GM23338 (cell line): ENCODE measurements around the gene ACSL6. TPM values are rescaled to one million over a fixed set of nuclear protein-coding genes. Genes with fewer than 3 reads are reported as not detected.

Experiments used
- ATAC-seq: fragments of 200-7000 bp; cut with Tn5 transposase; 3 replicates; pipeline ENCODE4 v1.9.1; 2020
- DNase-seq: peaks from one replicate; pipeline ENCODE4 v3.0.0-alpha.2; 2015; ENCODE audit warnings: low spot score
- H2AFZ ChIP-seq: fragments of 200-600 bp; sonication (generic); 2 replicates; pipeline ENCODE4 v1.8.0; 2016; ENCODE audit warnings: antibody characterized with exemption, mild to moderate bottlenecking, moderate library complexity
- H3F3A ChIP-seq: fragments of 200-600 bp; sonication (generic); replicated peaks from 2 replicates; pipeline ENCODE4 v1.8.0; 2017; ENCODE audit warnings: antibody characterized with exemption, mixed run types, low read depth
- H3K27ac ChIP-seq: fragments of 200-600 bp; sonication (generic); 2 replicates; pipeline ENCODE4 v1.6.1; 2016; ENCODE audit warnings: low read depth
- H3K27me3 ChIP-seq: fragments of 200-600 bp; sonication (generic); 2 replicates; pipeline ENCODE4 v1.8.0; 2016; ENCODE audit warnings: mild to moderate bottlenecking, mixed run types, moderate library complexity; ENCODE audit not compliant: insufficient read depth
- H3K36me3 ChIP-seq: fragments of 200-600 bp; sonication (generic); 2 replicates; pipeline ENCODE4 v1.8.0; 2016; ENCODE audit warnings: mild to moderate bottlenecking; ENCODE audit not compliant: insufficient read depth
- H3K4me1 ChIP-seq: fragments of 200-600 bp; sonication (generic); 2 replicates; pipeline ENCODE4 v1.8.0; 2016; ENCODE audit warnings: mild to moderate bottlenecking, moderate library complexity; ENCODE audit not compliant: insufficient read depth
- H3K4me2 ChIP-seq: fragments of 200-600 bp; sonication (generic); 2 replicates; pipeline ENCODE4 v1.7.1; 2017; ENCODE audit warnings: mixed run types
- H3K4me3 ChIP-seq: fragments of 200-600 bp; sonication (generic); 2 replicates; pipeline ENCODE4 v1.6.1; 2016; ENCODE audit warnings: mixed run types
- H3K79me2 ChIP-seq: fragments of 200-600 bp; sonication (generic); replicated peaks from 2 replicates; pipeline ENCODE4 v1.8.0; 2017; ENCODE audit warnings: mild to moderate bottlenecking; ENCODE audit not compliant: insufficient read depth
- H3K9me2 ChIP-seq: fragments of 200-600 bp; sonication (generic); 2 replicates; pipeline ENCODE4 v1.8.0; 2017; ENCODE audit not compliant: insufficient read depth
- H4K20me1 ChIP-seq: fragments of 200-600 bp; sonication (generic); replicated peaks from 2 replicates; pipeline ENCODE4 v1.8.0; 2017; ENCODE audit warnings: mild to moderate bottlenecking; ENCODE audit not compliant: insufficient read depth
- H3K27ac Mint-ChIP-seq: 2 replicates; pipeline ENCODE4 v1.8.0; 2020; ENCODE audit warnings: inconsistent platforms, mild to moderate bottlenecking, moderate library complexity, mixed read lengths
- H3K27me3 Mint-ChIP-seq: 3 replicates; pipeline ENCODE4 v1.8.0; 2022; ENCODE audit warnings: low read depth, mild to moderate bottlenecking, moderate library complexity, mixed read lengths, inconsistent platforms; ENCODE audit not compliant: insufficient read depth, poor library complexity
- H3K36me3 Mint-ChIP-seq: 3 replicates; pipeline ENCODE4 v1.8.0; 2021; ENCODE audit warnings: low read depth, mild to moderate bottlenecking, inconsistent platforms, moderate library complexity, mixed read lengths
- H3K4me1 Mint-ChIP-seq: 3 replicates; pipeline ENCODE4 v1.8.0; 2020; ENCODE audit warnings: mild to moderate bottlenecking, inconsistent platforms, mixed read lengths
- H3K4me3 Mint-ChIP-seq: 3 replicates; pipeline ENCODE4 v1.8.0; 2021; ENCODE audit warnings: moderate library complexity, mild to moderate bottlenecking, inconsistent platforms, mixed read lengths
- H3K9me3 Mint-ChIP-seq: 3 replicates; pipeline ENCODE4 v1.8.0; 2020; ENCODE audit warnings: moderate library complexity, mild to moderate bottlenecking, inconsistent platforms, mixed read lengths
- CREB1 ChIP-seq: fragments of 250-450 bp; sonication (Bioruptor Pico); IDR thresholded peaks from 2 replicates; pipeline ENCODE4 v1.5.0; 2020; ENCODE audit warnings: low read depth, mild to moderate bottlenecking, moderate library complexity
- EZH2 ChIP-seq: fragments of 200-600 bp; sonication (generic); IDR thresholded peaks from one replicate; pipeline ENCODE4 v1.8.0; 2017; ENCODE audit warnings: antibody characterized with exemption, mild to moderate bottlenecking, low read depth; ENCODE audit not compliant: unreplicated experiment
- EZH2phosphoT487 ChIP-seq: fragments of 200-600 bp; sonication (generic); IDR thresholded peaks from one replicate; pipeline ENCODE4 v1.8.1; 2018; ENCODE audit warnings: antibody characterized with exemption; ENCODE audit not compliant: unreplicated experiment
- JUNB ChIP-seq: IDR thresholded peaks from one replicate; pipeline ENCODE4 v1.6.1; 2016; ENCODE audit warnings: antibody characterized with exemption; ENCODE audit not compliant: unreplicated experiment
- NANOG ChIP-seq: IDR thresholded peaks from 2 replicates; pipeline ENCODE4 v1.6.1; 2016; ENCODE audit warnings: antibody characterized with exemption, borderline replicate concordance
- POLR2AphosphoS5 ChIP-seq: IDR thresholded peaks from 2 replicates; pipeline ENCODE4 v1.6.1; 2016; ENCODE audit warnings: antibody characterized with exemption, low read depth
- STAT1 ChIP-seq: IDR thresholded peaks from one replicate; pipeline ENCODE4 v1.6.1; 2016; ENCODE audit warnings: antibody characterized with exemption; ENCODE audit not compliant: unreplicated experiment
- ZNF114 ChIP-seq: fragments of 250-450 bp; sonication (Bioruptor Pico); IDR thresholded peaks from 2 replicates; pipeline ENCODE4 v1.5.0; 2020; ENCODE audit warnings: mild to moderate bottlenecking, moderate library complexity
- ZNF331 ChIP-seq: fragments of 250-450 bp; sonication (Bioruptor Pico); IDR thresholded peaks from 2 replicates; pipeline ENCODE4 v1.5.0; 2020; ENCODE audit warnings: low read depth, mild to moderate bottlenecking, moderate library complexity
- polyA plus RNA-seq: library from polyadenylated mRNA; unstranded; fragments of >200 nt; fragmentation: Nextera tagmentation; extraction: Ambion mirVana; gene quantifications from 2 replicates; pipeline ENCODE4 v1.2.1, GENCODE V29; 2016
- total RNA-seq: library from RNA; depleted of rRNA; stranded (reverse); fragments of >200 nt; shearing (Covaris generic); gene quantifications from 2 replicates; pipeline ENCODE4 v1.2.3, GENCODE V29; 2014
- TF ChIP-seq, protein P1 (sequence below): IDR thresholded peaks from 2 replicates; pipeline ENCODE4 v1.6.1; 2016; ENCODE audit warnings: antibody characterized with exemption
- TF ChIP-seq, protein P2 (sequence below): fragments of 250-450 bp; sonication (Bioruptor Pico); IDR thresholded peaks from 2 replicates; pipeline ENCODE4 v1.5.0; 2020; ENCODE audit warnings: mild to moderate bottlenecking, moderate library complexity
- TF ChIP-seq, protein P3 (sequence below): IDR thresholded peaks from one replicate; pipeline ENCODE4 v1.6.1; 2018; ENCODE audit warnings: antibody characterized with exemption; ENCODE audit not compliant: unreplicated experiment
- TF ChIP-seq, protein P4 (sequence below), 2 experiments: fragments of 200-600 bp in 1 of 2; sonication (generic) in 1 of 2; conservative IDR thresholded peaks; 2 replicates each; pipeline versions ENCODE4 v1.5.1 to v1.6.1; 2016 to 2017; ENCODE audit warnings: antibody characterized with exemption in 2 of 2, low read depth in 2 of 2, mild to moderate bottlenecking in 2 of 2, moderate library complexity in 1 of 2

Gene ACSL6
- total and polyA plus RNA-seq, 2 experiments from 2014 or later = 0.76 to 3.6 TPM

DNA sequence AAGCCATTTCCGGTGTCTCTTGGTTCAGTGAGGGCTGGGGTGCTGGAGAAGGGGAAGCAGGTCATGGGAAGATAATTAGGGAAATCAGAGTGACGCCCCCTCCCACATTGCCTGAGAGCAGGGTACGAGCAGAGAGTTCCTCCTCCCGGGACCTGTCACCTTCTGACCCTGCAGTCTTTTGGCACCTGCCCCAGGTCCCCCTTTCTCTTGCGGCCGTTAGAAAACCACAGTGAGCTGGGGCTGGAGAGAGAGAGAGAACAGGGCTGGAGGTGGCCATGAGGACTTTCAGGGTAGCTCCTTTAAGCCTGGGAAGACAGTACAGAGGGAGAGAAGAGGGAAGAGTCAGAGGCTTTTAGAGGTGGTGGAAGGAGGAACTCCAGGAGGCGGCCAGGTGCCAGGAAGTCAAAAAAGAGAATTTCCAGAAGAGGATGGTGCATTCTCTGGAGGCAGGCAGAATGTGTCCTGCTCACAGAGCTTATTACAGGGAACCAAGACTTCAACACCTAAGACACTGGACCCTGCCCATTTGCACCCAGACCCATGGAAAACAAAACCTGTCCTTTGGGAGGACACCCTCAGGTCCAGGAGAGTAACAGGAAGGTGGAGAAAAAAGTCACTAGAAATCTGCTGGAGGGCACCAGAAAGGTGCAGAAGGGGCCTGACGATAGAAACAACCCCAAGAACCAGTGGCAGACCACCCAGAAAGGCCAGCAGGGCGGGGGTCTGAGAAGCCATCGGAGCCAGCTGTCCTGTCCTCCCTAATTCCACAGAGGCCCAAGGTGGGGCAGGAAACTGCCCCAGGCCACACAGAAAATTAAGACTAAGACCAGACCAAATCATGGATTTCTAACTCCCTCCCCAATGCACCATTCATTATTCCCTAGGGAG lies 6.5 kb upstream of the ACSL6 start:
- Mint-ChIP-seq H3K4me1 (peaks cover 9% of the 10 kb centered on the region), H3K4me3 (no peak overlapping the region), H3K36me3 (no peaks in the 10 kb centered on the region), H3K27ac (no peak overlapping the region), H3K9me3 (no peaks in the 10 kb centered on the region; the same call in 2 of the 3 replicates), H3K27me3 (peaks cover 4% of the 10 kb centered on the region)
- Histone ChIP-seq H3K36me3 (no peaks in the 10 kb centered on the region), H3K4me1 (no peaks in the 10 kb centered on the region), H2AFZ (no peak overlapping the region), H3F3A (no peaks in the 10 kb centered on the region), H3K4me3 (no peak overlapping the region), H3K27ac (no peak overlapping the region), H3K27me3 (no peaks in the 10 kb centered on the region), H4K20me1 (no peaks in the 10 kb centered on the region), H3K9me2 (0 out of 2 replicates have a peak, but pooled peaks cover 2% of the 10 kb centered on the region), H3K4me2 (no peak overlapping the region), H3K79me2 (no peaks in the 10 kb centered on the region)
- no peak for ATAC-seq
- no peak for TF ChIP-seq EZH2
- TF ChIP-seq POLR2AphosphoS5 = no peak
- no peak for TF ChIP-seq ZNF331 (CRISPR knock-in tag)
- no peak for TF ChIP-seq ZNF114
- TF ChIP-seq CREB1 (CRISPR knock-in tag) = no peak
- TF ChIP-seq, protein P1, sequence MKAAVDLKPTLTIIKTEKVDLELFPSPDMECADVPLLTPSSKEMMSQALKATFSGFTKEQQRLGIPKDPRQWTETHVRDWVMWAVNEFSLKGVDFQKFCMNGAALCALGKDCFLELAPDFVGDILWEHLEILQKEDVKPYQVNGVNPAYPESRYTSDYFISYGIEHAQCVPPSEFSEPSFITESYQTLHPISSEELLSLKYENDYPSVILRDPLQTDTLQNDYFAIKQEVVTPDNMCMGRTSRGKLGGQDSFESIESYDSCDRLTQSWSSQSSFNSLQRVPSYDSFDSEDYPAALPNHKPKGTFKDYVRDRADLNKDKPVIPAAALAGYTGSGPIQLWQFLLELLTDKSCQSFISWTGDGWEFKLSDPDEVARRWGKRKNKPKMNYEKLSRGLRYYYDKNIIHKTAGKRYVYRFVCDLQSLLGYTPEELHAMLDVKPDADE = no peak
- TF ChIP-seq, protein P2, sequence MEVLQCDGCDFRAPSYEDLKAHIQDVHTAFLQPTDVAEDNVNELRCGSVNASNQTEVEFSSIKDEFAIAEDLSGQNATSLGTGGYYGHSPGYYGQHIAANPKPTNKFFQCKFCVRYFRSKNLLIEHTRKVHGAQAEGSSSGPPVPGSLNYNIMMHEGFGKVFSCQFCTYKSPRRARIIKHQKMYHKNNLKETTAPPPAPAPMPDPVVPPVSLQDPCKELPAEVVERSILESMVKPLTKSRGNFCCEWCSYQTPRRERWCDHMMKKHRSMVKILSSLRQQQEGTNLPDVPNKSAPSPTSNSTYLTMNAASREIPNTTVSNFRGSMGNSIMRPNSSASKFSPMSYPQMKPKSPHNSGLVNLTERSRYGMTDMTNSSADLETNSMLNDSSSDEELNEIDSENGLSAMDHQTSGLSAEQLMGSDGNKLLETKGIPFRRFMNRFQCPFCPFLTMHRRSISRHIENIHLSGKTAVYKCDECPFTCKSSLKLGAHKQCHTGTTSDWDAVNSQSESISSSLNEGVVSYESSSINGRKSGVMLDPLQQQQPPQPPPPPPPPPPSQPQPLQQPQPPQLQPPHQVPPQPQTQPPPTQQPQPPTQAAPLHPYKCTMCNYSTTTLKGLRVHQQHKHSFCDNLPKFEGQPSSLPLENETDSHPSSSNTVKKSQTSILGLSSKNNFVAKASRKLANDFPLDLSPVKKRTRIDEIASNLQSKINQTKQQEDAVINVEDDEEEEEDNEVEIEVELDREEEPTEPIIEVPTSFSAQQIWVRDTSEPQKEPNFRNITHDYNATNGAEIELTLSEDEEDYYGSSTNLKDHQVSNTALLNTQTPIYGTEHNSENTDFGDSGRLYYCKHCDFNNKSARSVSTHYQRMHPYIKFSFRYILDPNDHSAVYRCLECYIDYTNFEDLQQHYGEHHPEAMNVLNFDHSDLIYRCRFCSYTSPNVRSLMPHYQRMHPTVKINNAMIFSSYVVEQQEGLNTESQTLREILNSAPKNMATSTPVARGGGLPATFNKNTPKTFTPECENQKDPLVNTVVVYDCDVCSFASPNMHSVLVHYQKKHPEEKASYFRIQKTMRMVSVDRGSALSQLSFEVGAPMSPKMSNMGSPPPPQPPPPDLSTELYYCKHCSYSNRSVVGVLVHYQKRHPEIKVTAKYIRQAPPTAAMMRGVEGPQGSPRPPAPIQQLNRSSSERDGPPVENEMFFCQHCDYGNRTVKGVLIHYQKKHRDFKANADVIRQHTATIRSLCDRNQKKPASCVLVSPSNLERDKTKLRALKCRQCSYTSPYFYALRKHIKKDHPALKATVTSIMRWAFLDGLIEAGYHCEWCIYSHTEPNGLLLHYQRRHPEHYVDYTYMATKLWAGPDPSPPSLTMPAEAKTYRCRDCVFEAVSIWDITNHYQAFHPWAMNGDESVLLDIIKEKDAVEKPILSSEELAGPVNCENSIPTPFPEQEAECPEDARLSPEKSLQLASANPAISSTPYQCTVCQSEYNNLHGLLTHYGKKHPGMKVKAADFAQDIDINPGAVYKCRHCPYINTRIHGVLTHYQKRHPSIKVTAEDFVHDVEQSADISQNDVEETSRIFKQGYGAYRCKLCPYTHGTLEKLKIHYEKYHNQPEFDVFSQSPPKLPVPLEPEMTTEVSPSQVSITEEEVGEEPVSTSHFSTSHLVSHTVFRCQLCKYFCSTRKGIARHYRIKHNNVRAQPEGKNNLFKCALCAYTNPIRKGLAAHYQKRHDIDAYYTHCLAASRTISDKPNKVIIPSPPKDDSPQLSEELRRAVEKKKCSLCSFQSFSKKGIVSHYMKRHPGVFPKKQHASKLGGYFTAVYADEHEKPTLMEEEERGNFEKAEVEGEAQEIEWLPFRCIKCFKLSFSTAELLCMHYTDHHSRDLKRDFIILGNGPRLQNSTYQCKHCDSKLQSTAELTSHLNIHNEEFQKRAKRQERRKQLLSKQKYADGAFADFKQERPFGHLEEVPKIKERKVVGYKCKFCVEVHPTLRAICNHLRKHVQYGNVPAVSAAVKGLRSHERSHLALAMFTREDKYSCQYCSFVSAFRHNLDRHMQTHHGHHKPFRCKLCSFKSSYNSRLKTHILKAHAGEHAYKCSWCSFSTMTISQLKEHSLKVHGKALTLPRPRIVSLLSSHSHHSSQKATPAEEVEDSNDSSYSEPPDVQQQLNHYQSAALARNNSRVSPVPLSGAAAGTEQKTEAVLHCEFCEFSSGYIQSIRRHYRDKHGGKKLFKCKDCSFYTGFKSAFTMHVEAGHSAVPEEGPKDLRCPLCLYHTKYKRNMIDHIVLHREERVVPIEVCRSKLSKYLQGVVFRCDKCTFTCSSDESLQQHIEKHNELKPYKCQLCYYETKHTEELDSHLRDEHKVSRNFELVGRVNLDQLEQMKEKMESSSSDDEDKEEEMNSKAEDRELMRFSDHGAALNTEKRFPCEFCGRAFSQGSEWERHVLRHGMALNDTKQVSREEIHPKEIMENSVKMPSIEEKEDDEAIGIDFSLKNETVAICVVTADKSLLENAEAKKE (CRISPR knock-in tag) = no peak
- TF ChIP-seq, protein P3, sequence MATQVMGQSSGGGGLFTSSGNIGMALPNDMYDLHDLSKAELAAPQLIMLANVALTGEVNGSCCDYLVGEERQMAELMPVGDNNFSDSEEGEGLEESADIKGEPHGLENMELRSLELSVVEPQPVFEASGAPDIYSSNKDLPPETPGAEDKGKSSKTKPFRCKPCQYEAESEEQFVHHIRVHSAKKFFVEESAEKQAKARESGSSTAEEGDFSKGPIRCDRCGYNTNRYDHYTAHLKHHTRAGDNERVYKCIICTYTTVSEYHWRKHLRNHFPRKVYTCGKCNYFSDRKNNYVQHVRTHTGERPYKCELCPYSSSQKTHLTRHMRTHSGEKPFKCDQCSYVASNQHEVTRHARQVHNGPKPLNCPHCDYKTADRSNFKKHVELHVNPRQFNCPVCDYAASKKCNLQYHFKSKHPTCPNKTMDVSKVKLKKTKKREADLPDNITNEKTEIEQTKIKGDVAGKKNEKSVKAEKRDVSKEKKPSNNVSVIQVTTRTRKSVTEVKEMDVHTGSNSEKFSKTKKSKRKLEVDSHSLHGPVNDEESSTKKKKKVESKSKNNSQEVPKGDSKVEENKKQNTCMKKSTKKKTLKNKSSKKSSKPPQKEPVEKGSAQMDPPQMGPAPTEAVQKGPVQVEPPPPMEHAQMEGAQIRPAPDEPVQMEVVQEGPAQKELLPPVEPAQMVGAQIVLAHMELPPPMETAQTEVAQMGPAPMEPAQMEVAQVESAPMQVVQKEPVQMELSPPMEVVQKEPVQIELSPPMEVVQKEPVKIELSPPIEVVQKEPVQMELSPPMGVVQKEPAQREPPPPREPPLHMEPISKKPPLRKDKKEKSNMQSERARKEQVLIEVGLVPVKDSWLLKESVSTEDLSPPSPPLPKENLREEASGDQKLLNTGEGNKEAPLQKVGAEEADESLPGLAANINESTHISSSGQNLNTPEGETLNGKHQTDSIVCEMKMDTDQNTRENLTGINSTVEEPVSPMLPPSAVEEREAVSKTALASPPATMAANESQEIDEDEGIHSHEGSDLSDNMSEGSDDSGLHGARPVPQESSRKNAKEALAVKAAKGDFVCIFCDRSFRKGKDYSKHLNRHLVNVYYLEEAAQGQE = no peak
- no peak for TF ChIP-seq EZH2phosphoT487
- no peak for TF ChIP-seq NANOG
- TF ChIP-seq STAT1 = no peak
- no peak for TF ChIP-seq JUNB
- TF ChIP-seq, protein P4, sequence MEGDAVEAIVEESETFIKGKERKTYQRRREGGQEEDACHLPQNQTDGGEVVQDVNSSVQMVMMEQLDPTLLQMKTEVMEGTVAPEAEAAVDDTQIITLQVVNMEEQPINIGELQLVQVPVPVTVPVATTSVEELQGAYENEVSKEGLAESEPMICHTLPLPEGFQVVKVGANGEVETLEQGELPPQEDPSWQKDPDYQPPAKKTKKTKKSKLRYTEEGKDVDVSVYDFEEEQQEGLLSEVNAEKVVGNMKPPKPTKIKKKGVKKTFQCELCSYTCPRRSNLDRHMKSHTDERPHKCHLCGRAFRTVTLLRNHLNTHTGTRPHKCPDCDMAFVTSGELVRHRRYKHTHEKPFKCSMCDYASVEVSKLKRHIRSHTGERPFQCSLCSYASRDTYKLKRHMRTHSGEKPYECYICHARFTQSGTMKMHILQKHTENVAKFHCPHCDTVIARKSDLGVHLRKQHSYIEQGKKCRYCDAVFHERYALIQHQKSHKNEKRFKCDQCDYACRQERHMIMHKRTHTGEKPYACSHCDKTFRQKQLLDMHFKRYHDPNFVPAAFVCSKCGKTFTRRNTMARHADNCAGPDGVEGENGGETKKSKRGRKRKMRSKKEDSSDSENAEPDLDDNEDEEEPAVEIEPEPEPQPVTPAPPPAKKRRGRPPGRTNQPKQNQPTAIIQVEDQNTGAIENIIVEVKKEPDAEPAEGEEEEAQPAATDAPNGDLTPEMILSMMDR (conservative IDR thresholded peaks at IDR 0.05; ENCODE audit: low read depth in 2 of 2) = no peak
- DNase-seq = no peak
